ENCODE data around the gene NGDN. TPM values are rescaled to one million over a fixed set of nuclear protein-coding genes. Genes with fewer than 3 reads are reported as not detected.

The NGDN gene
- total RNA-seq, 6 experiments from 2014 or later: 22.6 to 29.9 (median 24.1) TPM

GRCh38 chr14:23513005-23513817, 43.7 kb downstream of the NGDN start:
- H3K4me1 Mint-ChIP-seq (ENCODE audit: low read depth): no peaks in the 10 kb centered on the region
- no peaks in the 10 kb centered on the region for H3K9me3 Mint-ChIP-seq
- H3K4me3 Mint-ChIP-seq: no peak overlapping the region
- TF ChIP-seq, protein P1, sequence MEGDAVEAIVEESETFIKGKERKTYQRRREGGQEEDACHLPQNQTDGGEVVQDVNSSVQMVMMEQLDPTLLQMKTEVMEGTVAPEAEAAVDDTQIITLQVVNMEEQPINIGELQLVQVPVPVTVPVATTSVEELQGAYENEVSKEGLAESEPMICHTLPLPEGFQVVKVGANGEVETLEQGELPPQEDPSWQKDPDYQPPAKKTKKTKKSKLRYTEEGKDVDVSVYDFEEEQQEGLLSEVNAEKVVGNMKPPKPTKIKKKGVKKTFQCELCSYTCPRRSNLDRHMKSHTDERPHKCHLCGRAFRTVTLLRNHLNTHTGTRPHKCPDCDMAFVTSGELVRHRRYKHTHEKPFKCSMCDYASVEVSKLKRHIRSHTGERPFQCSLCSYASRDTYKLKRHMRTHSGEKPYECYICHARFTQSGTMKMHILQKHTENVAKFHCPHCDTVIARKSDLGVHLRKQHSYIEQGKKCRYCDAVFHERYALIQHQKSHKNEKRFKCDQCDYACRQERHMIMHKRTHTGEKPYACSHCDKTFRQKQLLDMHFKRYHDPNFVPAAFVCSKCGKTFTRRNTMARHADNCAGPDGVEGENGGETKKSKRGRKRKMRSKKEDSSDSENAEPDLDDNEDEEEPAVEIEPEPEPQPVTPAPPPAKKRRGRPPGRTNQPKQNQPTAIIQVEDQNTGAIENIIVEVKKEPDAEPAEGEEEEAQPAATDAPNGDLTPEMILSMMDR (IDR thresholded peaks at IDR 0.05): no peak
- no peak overlapping the region for H3K27ac Mint-ChIP-seq
- H3K36me3 Mint-ChIP-seq (ENCODE audit: low read depth): no peaks in the 10 kb centered on the region
- no peaks in the 10 kb centered on the region; the same call in none of the 2 replicates for H3K27me3 Mint-ChIP-seq (ENCODE audit: insufficient read depth)
- no peak for DNase-seq

GRCh38 chr14:23513818-23514643, 44.5 kb downstream of the NGDN start:
- H3K36me3 Mint-ChIP-seq (ENCODE audit: low read depth): no peaks in the 10 kb centered on the region
- no peak overlapping the region for H3K27ac Mint-ChIP-seq
- H3K27me3 Mint-ChIP-seq (ENCODE audit: insufficient read depth): no peaks in the 10 kb centered on the region; the same call in none of the 2 replicates
- no peaks in the 10 kb centered on the region for H3K9me3 Mint-ChIP-seq
- H3K4me3 Mint-ChIP-seq: no peak overlapping the region
- DNase-seq: no peak
- no peaks in the 10 kb centered on the region for H3K4me1 Mint-ChIP-seq (ENCODE audit: low read depth)
- TF ChIP-seq, protein P1 (IDR thresholded peaks at IDR 0.05): no peak

GRCh38 chr14:23514644-23514957, 45.1 kb downstream of the NGDN start:
- DNase-seq: no peak
- no peaks in the 10 kb centered on the region for H3K9me3 Mint-ChIP-seq
- H3K4me3 Mint-ChIP-seq: no peak overlapping the region
- no peak overlapping the region for H3K27ac Mint-ChIP-seq
- no peaks in the 10 kb centered on the region for H3K4me1 Mint-ChIP-seq (ENCODE audit: low read depth)
- peaks cover under 1% of the 10 kb centered on the region for H3K27me3 Mint-ChIP-seq (ENCODE audit: insufficient read depth)
- H3K36me3 Mint-ChIP-seq (ENCODE audit: low read depth): no peaks in the 10 kb centered on the region
- TF ChIP-seq, protein P1 (IDR thresholded peaks at IDR 0.05): no peak

DNA sequence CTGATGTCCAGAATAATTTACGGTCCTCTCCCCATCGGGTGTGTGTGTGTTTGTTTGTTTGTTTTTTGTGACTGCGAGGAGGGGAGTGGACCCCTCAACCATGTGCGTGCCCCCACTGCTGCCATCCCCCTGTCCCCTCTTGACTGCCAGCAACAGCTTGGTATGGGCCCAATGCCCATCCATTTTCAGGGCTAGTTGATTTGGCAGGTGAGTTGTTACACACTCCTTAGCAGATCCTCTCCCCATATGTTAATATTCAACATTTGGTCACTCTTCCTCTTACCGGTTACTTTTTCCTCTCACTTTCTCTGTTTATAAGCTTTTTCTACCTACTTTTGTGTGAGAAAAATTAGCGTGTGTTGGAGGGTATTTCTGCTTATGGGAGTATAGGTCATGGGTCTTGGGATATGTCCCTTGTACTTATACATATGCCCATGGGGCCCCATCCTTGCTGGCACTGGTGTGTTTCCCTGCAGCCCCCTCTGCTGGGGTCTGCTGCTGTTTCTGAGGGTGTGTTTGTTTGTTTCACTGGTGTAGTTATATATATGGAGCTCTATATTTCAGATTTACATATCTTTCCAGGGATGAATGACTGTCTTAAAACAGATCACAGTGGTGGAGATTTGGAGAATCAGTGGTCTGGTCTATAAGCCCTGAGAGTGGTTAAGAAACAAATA, 48.3 kb downstream of the NGDN start:
- H3K36me3 Mint-ChIP-seq (ENCODE audit: low read depth): no peaks in the 10 kb centered on the region
- no peaks in the 10 kb centered on the region for H3K4me1 Mint-ChIP-seq (ENCODE audit: low read depth)
- no peak overlapping the region for H3K27ac Mint-ChIP-seq
- TF ChIP-seq, protein P1 (IDR thresholded peaks at IDR 0.05): no peak
- peaks cover 8% of the 10 kb centered on the region for H3K27me3 Mint-ChIP-seq (ENCODE audit: insufficient read depth)
- no peak for DNase-seq
- no peaks in the 10 kb centered on the region for H3K9me3 Mint-ChIP-seq
- H3K4me3 Mint-ChIP-seq: no peak overlapping the region

DNA sequence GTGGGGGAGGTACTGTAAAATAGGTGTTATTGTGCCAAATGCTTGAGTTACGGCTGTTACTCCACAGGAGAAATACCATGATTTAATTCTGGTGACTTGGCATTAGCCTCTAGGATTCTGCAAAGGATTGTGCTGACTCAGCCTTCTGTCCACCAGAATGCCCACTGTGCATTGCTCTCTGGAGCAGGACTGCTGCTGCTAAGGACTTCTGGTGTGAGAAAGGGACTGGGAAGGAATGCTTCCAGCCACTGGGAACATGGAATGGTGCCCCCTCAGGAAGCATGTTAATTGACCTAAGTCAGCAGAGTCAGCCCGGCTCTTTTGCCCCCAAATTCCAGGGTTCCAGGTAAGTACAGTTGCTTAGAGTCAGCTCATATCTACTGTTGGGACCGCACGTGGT, 49.2 kb downstream of the NGDN start:
- H3K4me1 Mint-ChIP-seq (ENCODE audit: low read depth): no peaks in the 10 kb centered on the region
- H3K27me3 Mint-ChIP-seq (ENCODE audit: insufficient read depth): peaks cover 8% of the 10 kb centered on the region
- TF ChIP-seq, protein P1 (IDR thresholded peaks at IDR 0.05): no peak
- H3K36me3 Mint-ChIP-seq (ENCODE audit: low read depth): no peaks in the 10 kb centered on the region
- DNase-seq: no peak
- no peak overlapping the region for H3K27ac Mint-ChIP-seq
- no peaks in the 10 kb centered on the region for H3K9me3 Mint-ChIP-seq
- H3K4me3 Mint-ChIP-seq: no peak overlapping the region
